Astrocyte of the cerebellum (primary cell): ENCODE results near the gene COL4A1.

Experiments used
- DNase-seq: peaks from one replicate; pipeline ENCODE4 v3.0.0-alpha.2; 2011; ENCODE audit warnings: low read depth
- H3K4me3 ChIP-seq: 2 replicates; pipeline ENCODE4 v1.5.1; 2011; ENCODE audit warnings: mild to moderate bottlenecking, low read depth, low read length, moderate library complexity
- in situ Hi-C: cut with HindIII; loops from 2 replicates; pipeline ENCODE4 v1.10.0; 2017; ENCODE audit warnings: low sequenced_read_pairs
- TF ChIP-seq, protein P1 (sequence below): IDR thresholded peaks from 2 replicates; pipeline ENCODE4 v1.5.1; 2012; ENCODE audit warnings: low read length, low read depth, moderate library complexity, mild to moderate bottlenecking; ENCODE audit errors: missing control alignments

The COL4A1 gene

DNA sequence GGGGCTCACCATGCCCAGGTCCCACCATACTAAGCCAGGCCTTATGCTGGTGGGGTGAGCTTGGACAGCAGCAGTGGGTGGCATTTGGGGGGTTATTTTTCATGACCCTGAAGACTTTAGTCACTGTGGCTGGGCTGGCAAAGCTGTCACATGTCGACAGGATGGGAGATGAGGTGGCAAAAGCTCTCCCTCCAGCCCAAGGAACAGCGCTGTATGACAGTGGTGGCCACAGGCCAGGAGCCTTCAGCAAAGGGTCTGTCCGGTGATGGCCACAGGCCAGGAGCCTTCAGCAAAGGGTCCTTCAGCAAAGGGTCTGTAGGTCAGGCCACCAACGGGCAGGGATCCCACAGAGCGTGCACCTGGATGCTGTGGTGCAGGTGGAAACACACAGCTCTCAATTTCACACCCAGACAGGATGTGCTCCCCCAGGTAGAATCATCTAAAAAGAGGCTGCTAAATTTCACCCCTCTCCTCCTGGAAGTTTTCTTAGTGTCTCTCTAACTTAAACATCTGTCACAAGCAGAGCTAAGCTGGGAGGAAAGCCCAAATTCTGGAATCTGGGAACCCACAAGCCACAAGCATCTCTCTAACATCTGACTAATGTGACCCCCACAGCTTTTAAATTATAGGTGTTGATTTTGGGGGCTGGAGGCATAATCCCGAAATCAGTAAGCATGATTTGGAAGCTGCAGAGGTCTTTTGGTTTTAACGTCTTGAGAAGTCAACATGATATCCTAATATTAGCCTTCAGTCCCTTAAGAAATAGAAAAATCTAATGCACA lies 23.0 kb downstream of the COL4A1 start:
- DNase-seq, result peak; percentile 79
- H3K4me3 ChIP-seq, result no peak overlapping the region
- in situ Hi-C loops, result no loop called here
- TF ChIP-seq, protein P1, sequence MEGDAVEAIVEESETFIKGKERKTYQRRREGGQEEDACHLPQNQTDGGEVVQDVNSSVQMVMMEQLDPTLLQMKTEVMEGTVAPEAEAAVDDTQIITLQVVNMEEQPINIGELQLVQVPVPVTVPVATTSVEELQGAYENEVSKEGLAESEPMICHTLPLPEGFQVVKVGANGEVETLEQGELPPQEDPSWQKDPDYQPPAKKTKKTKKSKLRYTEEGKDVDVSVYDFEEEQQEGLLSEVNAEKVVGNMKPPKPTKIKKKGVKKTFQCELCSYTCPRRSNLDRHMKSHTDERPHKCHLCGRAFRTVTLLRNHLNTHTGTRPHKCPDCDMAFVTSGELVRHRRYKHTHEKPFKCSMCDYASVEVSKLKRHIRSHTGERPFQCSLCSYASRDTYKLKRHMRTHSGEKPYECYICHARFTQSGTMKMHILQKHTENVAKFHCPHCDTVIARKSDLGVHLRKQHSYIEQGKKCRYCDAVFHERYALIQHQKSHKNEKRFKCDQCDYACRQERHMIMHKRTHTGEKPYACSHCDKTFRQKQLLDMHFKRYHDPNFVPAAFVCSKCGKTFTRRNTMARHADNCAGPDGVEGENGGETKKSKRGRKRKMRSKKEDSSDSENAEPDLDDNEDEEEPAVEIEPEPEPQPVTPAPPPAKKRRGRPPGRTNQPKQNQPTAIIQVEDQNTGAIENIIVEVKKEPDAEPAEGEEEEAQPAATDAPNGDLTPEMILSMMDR, result no peak

DNA sequence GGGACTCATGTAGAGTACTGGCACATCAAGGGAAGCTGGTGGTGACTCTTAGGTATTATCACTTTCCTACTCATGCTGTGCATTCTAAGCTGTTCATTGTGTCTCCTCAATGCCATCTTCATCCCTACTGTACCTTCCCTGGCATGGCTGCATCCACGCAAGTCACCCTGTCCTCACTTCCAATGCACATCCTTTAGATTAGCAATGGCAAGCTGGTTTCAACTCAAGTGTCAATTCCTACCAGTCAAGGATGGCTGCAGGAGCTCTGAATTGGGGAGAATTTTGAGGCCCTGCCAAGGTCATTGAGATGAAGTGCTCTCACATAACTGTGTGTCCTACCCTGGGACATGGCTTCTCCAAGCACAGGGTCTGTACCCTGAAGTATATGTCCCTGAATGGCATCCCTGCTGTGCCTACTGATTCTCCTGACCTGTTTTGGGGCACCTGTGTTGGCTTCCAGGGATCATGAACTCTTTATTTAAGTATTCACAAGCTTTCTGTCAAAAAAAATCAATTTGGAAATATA lies 24.6 kb downstream of the COL4A1 start:
- in situ Hi-C loops, result no loop called here
- no peak overlapping the region for H3K4me3 ChIP-seq
- TF ChIP-seq, protein P1, result no peak
- DNase-seq, result no peak

DNA sequence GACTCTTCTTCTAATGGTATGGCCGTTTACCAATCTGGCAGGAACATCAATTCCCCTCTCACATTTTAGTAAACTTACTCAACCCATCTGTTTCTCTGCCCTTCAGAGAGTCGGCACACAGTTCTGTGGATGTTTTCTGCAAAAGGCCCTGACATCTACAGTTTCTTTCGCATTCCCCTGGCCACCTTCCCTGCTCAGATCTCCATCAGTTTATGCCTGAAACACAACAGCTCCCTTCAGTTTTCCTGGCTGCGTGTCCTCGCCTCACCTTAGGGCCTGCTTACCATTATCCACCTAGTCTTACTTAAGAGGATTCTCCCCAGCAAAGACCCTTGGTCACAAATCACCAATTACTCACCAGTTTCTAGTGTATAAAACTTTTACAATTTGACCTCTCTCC lies 25.2 kb downstream of the COL4A1 start:
- DNase-seq, result no peak
- TF ChIP-seq, protein P1, result no peak
- in situ Hi-C loops, result no loop called here
- no peak overlapping the region for H3K4me3 ChIP-seq

DNA sequence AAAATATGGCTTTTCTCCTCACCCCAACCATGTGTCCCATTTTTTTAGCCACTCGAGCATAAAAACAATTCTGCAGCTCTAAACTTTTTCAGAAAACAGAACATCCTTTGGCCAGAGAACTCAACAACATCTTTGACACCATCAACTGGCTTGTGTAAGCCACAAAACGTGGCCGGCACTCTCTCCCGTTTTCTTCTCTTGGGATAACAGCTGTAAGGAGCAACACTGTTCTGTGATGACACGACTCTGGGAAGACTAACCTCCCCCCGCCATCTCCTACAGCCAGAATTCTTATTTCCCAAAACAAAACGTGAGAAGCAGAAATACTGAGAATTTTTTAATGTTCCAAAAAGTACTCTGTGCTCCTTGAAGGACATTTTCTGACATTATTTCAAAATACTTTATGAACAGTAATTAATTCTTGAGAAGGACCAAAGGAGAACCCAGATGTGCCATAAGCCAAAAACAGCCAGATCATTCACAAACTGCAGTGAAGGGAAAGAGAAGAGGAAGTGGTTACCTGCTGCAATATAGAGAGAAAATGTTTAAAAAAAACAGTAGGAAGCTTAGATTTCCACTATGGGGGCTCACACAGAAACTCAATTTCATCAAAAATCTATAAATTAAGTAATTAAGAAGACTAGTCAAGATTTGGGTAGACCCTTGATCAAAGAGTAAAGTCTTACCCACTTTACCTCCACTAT lies 25.8 kb downstream of the COL4A1 start:
- H3K4me3 ChIP-seq, result no peak overlapping the region
- TF ChIP-seq, protein P1, result no peak
- DNase-seq, result no peak
- in situ Hi-C loops, result no loop called here

DNA sequence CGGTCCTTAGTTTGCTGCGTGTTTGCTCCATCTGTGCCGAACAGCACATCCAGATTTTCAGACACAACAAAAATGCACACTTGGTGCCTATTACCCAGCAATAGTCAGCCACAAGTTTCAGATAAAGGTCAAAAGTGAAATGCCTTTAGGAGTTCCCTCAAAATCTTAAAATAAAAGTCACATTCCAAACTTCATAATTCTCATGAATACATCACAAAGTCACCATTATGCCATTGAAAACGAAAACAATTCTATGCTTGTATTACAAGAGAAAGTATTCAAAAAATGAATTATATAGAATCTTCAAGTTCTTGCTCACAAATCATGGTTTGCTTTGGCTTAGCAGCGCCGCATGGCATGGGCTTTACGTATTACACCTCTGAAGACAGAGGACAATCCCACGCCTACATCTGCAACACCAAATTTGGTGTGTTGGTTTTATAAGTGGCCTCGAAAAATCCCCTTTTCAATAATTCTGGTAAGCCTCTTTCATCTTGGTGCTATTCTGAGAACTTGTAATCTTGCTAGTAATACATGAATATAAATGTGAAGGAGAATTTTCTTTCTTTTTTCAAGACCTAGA lies 26.6 kb downstream of the COL4A1 start:
- in situ Hi-C loops, result no loop called here
- TF ChIP-seq, protein P1, result no peak
- no peak for DNase-seq
- H3K4me3 ChIP-seq, result no peak overlapping the region

DNA sequence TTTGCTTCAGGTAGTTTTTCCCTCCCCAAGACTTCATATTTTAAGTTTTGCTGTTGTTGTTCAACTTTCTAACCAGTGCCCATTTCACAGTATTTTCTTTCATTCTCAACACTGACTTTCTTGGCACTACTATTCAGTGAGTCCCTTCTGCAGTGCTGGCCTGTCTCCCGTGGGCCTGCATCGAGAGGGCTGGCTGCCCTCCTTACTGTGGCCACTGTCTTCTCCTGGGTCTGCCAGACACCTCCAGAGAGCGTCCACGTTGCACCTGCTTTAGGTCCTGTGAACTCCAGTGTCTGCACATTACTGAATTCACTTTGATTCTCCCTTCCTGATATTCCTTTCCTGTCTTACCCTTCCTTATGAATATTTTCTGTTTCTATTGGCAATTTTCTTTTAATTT lies 27.3 kb downstream of the COL4A1 start:
- TF ChIP-seq, protein P1, result no peak

More for the DNA sequence above, 27.3 kb downstream of the COL4A1 start:
- H3K4me3 ChIP-seq, result no peak overlapping the region
- in situ Hi-C loops, result no loop called here
- DNase-seq, result no peak
